GM21576 (cell line): ENCODE measurements around the gene RNF13.
"Not testable (repeated sequence)": the region's sequence is repeated elsewhere in the genome, so short reads cannot be mapped to it uniquely, and the experiment has no call there.

ENCODE experiments used
- ATAC-seq: cut with Tn5 transposase; IDR thresholded peaks from one replicate; pipeline ENCODE4 v1.9.1; 2021; ENCODE audit warnings: mild to moderate bottlenecking, moderate library complexity; ENCODE audit not compliant: unreplicated experiment

RNF13 gene

DNA sequence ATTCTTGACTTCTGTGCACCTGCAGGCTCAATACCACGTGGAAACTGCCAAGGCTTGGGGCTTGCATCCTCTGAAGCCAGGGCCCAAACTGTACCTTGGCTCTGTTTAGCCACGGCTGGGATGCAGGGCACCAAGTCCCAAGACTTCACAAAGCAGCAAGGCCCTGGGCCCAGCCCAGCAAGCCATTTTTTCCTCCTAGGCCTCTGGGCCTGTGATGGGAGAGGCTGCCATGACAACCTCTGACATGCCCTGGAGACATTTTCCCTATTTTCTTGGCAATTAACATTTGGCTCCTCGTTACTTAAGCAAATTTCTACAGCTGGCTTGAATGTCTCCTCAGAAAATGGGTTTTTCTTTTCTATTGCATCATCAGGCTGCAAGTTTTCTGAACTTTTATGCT, 25.5 kb downstream of the RNF13 start:
- not testable (repeated sequence) for ATAC-seq

- not testable (repeated sequence) for ATAC-seq
Observed at GRCh38 chr3:149839469-149839868, 26.5 kb downstream of the RNF13 start.

GRCh38 chr3:149839896-149840295, 26.9 kb downstream of the RNF13 start:
- no peak for ATAC-seq

- ATAC-seq: no peak
Observed at GRCh38 chr3:149843502-149843901, 30.5 kb downstream of the RNF13 start.

DNA sequence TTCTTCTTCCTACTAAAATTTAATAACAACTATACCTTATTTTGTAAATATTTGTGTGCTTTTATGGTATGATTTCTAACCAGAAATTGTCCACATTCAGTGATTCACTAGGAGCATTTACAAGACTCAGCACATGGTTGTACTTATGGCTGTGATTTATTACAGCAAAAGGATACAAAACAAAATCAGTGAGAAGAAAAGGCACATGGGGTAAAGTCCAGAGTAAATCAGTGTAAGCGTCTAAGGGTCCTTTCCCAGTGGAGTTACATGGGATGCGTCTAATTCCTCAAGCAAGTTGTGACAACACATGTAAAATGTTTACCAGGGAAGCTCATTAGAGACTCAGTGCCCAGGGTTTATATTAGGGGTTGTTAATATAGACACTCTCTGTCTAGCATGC, 31.1 kb downstream of the RNF13 start:
- ATAC-seq: no peak

GRCh38 chr3:149845570-149846244, 32.7 kb downstream of the RNF13 start:
- no peak for ATAC-seq

- no peak for ATAC-seq
Observed at GRCh38 chr3:149848238-149848637, 35.2 kb downstream of the RNF13 start.

DNA sequence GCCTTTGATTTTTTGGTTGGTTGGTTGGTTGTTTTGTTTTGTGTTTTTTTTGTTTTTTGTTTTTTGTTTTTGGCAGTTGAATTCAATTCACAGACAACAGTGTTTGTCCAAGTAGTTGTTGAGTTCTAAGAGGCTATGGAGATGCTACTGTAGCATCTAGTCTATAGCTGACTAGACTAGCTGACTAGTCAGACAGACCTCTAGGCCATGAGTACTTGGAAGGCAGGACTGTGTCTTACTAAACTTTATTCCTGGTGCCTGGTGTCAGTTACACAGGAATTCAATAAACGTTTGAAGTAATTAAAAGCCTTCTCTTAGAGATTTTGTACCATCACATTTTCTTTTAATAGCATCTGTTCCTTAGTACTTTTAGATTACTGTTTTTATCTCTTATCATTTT, 35.7 kb downstream of the RNF13 start:
- ATAC-seq: no peak

DNA sequence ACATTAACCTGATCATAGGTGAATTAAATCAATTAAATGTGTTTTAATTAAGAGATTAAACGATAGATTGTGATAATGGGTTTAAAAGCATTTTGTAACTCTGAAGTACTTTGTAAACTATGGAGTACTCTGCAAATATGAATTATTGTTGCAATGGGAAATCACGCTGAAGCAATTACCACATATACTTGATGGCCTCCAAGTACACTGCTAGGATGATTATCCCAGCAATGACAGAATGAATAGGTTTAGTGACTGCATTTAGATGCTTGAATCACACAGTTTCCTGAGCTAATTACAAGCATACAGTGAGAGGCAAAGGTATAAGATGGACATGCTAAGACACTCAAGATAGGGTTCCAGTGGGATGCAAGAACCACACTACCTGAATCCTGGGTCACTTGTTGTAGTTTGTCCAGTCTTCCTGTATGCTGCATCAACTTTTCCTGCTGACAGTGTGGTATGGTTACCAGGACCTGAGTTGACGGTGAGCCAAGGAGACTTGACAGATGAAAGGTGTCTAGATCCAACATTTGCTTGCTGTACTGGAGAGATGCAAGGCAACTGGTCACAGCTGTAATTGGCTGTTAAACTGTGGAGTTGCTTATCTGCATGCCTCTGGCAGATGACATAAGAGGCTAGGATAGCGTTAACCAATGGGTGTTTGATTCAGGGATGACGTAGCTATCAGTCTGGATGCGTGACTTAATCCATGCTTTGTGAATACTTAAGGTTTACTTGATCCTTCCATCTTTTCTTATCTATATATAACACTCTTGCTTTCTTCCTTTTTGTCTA, 38.0 kb downstream of the RNF13 start:
- no peak for ATAC-seq

- no peak for ATAC-seq
Observed at GRCh38 chr3:149858911-149859310, 45.9 kb downstream of the RNF13 start.

GRCh38 chr3:149860881-149861280, 47.9 kb downstream of the RNF13 start:
- no peak for ATAC-seq

DNA sequence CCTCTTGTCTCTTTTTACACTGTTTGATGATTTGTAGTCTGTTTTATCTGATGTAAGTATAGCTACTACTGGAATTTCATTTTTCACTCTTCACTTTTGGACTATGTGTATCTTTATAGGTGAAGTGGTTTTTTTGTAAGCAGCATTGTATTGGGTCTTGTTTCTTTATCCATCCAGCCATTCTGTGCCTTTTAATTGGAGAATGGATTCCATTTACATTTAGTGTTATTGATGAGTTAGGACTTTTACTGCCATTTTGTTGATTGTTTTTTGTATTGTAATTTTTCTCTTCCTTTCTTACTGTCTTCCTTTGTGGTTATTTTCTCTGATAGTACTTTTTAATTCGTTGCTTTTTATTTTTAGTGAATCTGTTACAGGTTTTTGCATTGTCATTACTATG, 54.5 kb downstream of the RNF13 start:
- ATAC-seq: no peak

- ATAC-seq: no peak
Observed at GRCh38 chr3:149871855-149872254, 58.8 kb downstream of the RNF13 start.

- ATAC-seq: no peak
Observed at GRCh38 chr3:149872589-149872988, 59.6 kb downstream of the RNF13 start.

DNA sequence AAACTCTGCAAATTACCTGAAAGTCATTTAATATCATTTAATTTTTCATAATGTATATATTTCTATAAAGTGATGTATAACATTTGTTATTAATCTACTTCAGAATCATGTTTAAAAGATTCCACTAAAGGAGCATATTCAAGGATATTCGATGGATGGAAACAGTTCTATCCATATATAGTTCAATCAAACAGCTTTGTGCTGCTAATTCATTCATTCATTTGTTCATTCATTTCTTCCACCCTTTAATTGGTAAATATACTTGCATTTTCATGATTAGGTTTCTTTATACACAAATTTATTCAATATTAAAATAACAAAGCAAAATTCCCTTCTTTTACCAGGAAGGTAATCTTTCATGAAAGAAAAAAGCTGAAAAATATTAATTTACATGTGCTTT, 64.7 kb downstream of the RNF13 start:
- no peak for ATAC-seq

GRCh38 chr3:149879872-149880271, 66.9 kb downstream of the RNF13 start:
- ATAC-seq: no peak

DNA sequence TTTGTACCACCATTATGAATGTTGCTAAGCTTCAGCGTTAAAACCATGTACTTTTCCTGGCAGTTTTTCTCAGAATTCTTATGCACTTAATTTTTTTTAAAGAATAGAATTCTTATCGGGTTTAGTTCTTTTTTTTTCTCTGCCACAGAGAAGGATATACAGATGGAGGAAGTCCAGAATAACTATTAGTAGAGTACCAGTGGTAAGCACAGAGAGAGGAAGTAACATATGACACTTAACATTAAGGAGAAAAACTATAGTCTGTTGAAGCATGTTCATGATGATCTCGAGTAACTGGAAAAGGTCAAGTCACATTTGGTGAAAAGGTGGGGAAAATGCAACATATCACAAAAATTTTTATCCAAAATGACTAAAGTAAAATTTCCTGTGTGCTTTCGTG, 68.9 kb downstream of the RNF13 start:
- ATAC-seq: no peak

GRCh38 chr3:149883134-149883533, 70.1 kb downstream of the RNF13 start:
- ATAC-seq: no peak

DNA sequence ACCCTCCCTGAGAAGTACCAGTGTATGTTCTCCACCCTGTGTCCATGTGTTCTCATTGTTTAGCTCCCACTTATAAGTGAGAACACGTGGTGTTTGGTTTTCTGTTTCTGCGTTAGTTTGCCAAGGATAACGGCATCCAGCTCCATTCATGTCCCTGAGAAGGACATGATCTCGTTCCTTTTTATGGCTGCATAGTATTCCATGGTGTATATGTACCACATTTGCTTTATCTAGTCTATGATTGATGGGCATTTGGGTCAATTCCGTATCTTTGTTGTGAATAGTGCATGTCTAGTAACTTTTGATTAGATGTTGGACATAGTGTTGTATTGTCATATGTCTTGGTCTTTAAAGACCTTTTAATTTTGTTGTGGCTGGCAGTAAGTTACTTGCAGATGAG, 70.8 kb downstream of the RNF13 start:
- not testable (repeated sequence) for ATAC-seq

- ATAC-seq: not testable (repeated sequence)
Observed at GRCh38 chr3:149884848-149885247, 71.8 kb downstream of the RNF13 start.

GRCh38 chr3:149886957-149887356, 73.9 kb downstream of the RNF13 start:
- ATAC-seq: no peak

DNA sequence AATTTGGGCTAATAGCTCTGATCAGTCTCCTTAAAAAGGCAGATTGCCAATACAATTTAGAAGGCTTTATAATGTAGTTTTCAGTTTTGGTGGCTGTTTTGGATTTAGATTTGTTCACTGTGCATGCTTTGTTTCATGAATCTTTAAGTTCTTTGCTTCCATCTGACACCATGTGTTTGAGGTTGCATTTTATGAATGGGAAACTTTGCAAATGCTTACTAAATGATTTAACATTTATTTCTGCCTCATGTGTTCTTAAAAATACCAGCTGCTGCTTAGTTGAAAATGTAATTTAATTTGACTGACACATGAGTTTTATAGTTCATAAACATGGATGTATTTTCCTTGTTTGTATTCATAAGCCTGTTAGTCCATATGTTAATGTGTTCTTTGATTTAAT, 78.6 kb downstream of the RNF13 start:
- no peak for ATAC-seq
